HG03342 (cell line): ENCODE data around the gene BICC1.

Experiments used
- ATAC-seq: cut with Tn5 transposase; IDR thresholded peaks from one replicate; pipeline ENCODE4 v1.9.1; 2021; ENCODE audit warnings: mild to moderate bottlenecking, moderate library complexity; ENCODE audit not compliant: unreplicated experiment

BICC1 gene, protein sequence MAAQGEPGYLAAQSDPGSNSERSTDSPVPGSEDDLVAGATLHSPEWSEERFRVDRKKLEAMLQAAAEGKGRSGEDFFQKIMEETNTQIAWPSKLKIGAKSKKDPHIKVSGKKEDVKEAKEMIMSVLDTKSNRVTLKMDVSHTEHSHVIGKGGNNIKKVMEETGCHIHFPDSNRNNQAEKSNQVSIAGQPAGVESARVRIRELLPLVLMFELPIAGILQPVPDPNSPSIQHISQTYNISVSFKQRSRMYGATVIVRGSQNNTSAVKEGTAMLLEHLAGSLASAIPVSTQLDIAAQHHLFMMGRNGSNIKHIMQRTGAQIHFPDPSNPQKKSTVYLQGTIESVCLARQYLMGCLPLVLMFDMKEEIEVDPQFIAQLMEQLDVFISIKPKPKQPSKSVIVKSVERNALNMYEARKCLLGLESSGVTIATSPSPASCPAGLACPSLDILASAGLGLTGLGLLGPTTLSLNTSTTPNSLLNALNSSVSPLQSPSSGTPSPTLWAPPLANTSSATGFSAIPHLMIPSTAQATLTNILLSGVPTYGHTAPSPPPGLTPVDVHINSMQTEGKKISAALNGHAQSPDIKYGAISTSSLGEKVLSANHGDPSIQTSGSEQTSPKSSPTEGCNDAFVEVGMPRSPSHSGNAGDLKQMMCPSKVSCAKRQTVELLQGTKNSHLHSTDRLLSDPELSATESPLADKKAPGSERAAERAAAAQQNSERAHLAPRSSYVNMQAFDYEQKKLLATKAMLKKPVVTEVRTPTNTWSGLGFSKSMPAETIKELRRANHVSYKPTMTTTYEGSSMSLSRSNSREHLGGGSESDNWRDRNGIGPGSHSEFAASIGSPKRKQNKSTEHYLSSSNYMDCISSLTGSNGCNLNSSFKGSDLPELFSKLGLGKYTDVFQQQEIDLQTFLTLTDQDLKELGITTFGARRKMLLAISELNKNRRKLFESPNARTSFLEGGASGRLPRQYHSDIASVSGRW

DNA sequence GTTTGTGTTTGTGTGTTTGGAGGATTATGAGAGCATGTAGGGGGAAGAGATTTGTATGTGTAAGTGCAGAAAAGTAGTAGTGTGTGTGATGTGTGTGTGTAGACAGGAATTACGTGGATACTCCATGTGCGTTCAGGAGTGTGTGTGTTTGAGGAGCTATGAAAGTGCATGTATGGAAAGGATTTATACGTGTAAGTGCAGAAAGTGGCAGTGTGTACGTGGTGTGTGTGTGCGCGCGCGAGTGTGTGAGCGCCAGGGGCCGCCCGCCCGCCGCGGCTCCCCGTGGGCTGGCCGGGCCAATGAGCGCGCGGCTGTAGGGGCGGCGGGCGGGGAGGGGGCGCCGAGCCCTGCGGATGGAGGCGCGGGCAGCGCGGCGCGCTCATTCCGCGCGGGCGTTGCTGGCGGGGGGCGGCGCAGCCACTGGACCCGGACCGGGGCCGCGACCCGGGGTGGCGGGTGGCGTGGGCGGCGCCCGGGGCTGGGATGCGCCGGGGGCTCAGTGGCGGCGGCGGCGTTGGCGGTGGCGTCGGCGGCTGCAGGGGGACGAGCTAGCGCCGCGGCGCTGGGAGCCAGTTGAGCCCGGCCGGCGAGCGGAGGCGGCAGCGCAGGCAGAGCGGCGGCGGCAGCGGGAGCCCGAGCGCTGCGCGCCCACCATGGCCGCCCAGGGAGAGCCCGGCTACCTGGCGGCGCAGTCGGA, at the start of gene BICC1:
BICC1 (plus strand) TSS at position 382 of the 697 bp plus-strand sequence; CDS start at position 654, 272 bp downstream.
- ATAC-seq, result no peak

DNA sequence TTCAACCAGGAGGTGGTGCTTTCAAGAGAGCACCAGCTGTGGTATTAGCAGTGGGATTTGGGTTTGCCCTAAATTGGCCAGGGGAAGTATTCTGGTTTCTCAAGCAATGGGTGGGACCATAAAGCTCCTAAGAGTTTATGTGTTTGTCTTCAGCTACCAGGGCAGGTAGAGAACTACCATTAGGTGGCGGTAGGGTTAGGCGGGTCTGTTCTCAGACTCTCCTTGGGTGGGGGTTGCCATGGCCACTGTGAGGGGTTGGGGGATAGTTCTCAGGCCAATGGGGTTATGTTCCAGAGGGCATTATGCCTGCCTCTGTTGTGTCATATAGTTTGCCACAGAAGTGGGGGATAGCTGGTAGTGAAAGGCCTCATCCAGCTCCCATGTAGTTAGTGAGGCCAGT, 47.7 kb upstream of the BICC1 start:
- no peak for ATAC-seq

DNA sequence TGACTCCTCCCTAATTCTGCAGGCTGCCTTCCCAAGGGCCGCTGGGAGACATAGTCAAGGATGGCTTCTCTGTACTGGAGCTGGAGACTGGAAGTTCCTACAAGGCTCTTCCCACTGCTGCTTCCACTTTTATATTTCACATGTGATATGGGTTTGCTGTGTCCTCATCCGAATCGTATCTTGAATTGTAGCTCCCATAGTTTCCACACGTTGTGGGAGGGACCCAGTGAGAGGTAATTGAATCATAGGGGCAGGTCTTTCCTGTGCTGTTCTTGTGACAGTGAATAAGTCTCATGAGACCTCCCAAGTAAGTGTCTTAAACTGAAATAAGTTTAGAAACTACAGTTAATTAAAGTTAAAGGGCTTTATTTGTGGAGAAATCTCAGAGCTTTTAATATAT, 47.0 kb upstream of the BICC1 start:
- ATAC-seq, result no peak

DNA sequence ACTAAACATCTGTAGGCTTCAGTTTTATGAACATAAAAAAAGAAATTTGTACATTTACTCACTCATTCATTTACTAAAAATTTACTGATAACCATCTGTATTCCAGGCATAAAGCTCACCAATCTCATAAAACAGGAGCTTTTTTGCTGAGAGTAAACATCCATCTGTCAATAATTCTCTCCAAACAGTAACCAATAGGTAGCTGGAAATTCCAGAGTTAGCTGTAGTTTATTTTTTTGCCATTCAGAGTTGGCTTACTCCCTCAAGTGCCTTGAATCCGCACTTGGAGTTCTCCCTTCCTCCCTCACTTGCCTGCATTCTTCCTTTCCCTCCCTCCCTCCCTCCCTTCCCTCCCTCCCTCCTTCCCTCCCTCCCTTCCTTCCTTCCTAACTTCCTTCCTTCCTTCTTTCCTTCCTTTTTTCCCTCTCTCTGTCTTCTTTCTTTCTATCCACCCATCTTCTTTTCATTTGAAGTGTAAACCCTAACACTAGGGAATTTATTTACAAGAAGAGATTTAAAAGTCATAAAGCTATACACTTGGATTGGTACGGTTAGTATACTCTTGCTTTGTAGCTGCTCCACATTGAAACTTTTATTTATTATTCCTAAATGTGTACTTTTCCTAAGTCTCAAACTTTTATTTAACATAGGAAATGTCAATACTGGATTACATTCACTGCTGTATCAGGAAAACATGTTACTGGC, 44.6 kb upstream of the BICC1 start:
- ATAC-seq, result no peak

DNA sequence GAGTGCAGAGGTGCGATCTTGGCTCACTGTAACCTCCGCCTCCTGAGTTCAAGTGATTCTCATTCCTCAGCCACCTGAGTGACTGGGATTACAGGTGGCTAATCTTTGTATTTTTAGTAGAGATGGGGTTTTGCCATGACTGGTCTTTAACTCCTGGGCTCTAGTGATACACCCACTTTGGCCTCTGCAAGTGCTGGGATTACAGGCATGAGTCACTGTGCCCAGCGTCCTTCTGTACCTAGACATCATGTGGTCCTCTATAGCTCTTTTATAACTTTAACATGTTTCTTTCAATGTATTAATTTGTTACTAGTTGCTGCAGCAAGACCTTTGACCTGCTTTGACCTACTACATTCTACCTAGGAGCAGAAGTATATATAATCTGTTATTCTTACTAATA, 38.7 kb upstream of the BICC1 start:
- no peak for ATAC-seq

DNA sequence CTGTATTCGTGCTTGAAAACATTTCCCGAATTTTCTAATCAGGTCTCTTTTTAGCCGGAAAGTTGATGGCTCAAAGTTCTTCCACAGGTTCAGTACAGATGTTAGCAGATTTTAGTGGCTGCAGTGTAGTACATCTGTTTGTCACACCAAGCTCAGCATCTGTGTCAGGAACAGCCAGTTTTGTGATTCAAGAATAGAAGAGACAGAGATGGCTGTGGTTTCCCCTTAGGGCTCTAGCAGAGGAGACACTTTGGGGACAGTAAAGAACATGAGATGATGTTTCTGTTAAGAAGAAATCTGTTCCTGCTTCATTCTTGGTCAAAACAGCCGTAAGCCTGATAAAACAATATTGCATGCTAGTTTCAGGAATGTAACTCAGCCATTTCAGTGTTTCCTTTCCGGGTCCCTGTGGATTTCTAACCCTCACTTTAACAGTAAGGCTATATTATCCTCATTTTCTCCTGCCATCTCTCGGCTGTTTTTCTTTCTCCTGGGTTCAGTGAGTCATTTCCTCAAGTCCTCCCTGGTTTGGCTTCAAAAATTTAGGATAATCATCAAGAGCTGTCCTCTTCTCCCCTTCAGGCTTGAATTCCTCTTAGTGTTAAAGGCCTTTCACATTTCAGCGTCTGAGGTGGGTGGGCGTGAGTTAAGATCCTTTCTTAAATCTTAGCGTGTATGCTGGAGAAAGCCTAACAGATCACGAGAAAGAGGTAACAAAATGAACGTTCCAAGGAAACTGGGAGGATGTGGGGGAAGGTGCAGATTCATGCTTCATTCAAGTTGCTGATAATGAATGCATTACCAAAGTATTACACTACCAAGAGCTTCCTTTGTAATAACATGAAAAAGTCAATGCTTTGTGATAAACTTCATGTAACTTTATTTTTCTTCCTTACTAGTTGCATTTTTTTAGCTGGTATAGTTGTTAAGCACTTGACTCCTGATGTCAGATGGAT, 37.1 kb upstream of the BICC1 start:
- no peak for ATAC-seq

DNA sequence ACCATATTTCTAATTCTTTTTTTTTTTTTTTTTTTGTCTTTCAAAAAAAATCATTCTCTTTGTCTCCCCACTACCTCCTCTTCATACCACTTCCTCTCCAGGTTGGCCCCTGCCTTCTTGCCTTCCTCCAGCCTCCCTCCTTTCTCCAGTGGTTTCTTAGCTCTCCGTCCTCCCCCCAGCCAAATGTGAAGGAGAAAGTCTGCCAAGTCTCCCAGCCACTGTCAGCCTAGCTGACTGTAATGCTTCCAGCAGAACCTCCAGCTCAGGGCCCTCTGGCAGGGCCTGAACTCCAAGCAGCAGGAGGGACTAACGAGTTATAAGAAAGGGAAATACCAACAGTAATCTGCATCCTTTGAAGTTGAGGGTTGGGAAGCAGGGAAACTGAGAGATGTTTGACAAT, 35.5 kb upstream of the BICC1 start:
- no peak for ATAC-seq

DNA sequence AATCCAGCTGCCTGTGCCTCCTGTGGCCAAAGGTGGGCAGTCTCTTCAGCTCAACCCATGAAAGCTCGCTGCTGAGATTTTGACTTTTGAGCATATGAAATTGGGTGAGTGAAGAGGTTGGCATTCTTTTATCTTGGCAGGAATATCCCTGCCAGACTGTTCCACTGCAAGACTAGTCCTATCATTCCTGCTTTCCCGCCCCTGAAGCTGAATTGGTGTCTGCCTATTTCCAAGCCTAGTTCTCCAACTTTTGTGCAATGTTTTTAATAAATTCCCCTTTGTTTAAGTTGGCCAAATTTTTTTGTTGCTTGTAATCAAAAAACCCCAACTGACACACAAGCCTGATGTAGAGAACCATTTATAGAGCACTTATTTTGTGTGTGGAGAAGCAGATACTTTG, 34.8 kb upstream of the BICC1 start:
- no peak for ATAC-seq

DNA sequence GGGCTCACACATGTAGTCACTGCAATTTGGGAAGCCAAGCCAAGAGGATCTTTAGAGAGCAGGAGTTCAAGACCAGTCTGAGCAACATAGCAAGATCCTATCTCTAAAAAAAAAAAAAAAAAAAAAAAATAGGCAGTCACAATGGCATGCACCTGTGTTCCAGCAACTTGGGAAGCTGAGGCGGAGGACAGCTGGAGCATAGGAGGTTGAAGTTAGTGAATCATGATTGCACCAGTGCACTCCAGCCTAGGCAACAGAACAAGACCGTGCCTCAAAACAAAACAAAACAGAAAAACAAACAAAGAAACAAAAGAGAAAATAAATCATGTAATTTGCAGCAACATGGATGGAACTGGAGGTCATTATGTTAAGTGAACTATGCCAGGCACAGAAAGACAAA, 33.6 kb upstream of the BICC1 start:
- ATAC-seq, result no peak

DNA sequence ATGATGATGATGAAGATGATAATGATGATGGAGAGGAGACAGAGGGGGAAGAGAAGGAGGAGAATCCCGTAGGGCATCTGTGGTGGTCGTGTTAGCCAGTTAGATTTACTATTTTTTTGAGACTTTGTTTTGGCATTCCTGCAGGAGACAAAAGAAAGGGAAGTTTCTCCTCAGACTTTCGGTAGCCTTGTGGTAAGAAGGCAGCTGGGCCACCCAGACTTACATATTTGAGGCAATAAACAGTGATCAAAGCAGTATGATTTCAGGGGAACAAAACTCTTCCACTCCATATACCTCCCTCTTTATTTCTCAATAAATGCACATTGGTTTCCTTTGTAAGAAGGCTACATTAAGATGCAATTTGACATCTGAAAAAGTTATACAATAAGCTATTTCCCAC, 32.4 kb upstream of the BICC1 start:
- ATAC-seq, result no peak

DNA sequence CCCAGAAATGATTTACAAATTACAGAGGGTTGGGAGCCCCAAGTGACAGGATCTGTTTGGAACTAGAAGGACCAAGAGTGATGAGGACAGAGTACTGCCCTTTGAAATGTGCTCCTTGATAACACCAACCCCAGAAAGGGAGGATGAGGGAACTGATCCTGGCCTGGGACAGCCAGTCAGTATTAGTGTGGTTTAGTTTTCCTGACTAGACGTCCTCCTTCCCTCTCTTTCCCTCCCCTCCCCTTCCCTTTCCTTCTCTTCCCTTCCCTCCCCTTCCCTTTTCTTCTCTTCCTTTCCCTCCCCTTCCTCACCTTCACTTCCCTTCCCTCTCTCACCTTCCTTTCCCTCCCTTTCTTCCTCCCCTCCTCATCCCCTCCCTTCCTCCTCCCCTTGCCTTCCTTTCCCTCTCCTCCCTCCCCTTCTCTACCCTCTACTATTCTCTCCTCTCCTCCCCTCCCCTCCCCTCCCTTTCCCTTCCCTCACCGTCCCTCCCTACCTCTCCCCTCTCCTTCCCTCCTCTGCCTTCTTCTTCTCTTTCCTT, 31.0 kb upstream of the BICC1 start:
- ATAC-seq, result no peak

DNA sequence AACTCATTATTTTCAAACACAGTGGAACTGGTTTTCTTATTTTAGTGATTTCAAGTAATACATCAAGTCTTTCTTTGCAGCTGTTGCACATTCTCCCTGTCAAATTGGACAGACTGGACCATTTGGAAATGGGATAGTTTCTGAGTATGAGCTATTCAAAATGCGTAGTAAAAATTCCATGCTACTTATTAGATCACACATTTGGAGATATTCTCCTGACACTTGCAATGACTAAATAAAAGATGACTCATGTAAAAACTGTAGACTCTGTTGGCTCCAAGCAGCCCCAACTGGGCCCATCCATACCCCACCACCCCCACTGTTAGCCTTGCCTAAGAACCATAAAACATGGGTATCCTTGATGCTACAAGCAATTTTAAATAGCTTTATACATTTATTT, 25.9 kb upstream of the BICC1 start:
- ATAC-seq, result no peak

DNA sequence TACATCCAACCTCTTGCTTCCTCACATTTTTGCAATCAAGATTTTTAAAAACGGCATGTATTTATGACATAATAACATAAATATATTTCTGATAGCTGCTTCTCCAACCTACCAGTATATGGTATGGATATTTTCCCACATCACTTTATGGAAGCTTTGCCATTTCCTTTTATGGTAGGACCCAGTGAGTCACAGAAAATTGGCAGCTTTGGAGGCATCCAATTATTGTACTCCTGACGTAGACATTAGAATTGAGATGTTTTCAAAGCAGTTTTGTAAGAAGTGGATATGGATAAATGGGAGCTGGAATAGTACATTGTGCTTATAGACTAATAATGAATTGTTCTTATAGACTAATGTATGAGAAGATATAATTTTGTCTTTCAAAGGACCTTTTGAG, 23.8 kb upstream of the BICC1 start:
- ATAC-seq, result no peak

DNA sequence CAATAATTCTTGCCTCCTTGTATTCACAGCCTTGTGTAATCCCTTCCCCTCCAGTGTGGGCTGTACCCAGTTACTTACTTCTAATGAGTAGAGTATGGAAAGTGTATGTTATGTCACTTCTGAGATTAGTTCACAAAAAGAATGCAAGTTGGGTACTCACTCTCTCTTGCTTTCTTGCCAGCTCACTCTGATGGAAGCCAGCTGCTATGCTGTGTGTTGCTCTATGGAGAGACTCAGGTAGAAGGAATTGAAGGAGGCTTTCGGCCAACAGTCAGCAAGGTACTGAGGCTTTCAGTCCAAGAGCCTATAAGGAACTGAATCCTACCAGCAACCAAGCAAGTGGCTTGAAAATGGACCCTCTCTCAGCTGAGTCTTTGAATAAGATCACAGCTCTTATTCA, 9.7 kb upstream of the BICC1 start:
- ATAC-seq, result no peak

DNA sequence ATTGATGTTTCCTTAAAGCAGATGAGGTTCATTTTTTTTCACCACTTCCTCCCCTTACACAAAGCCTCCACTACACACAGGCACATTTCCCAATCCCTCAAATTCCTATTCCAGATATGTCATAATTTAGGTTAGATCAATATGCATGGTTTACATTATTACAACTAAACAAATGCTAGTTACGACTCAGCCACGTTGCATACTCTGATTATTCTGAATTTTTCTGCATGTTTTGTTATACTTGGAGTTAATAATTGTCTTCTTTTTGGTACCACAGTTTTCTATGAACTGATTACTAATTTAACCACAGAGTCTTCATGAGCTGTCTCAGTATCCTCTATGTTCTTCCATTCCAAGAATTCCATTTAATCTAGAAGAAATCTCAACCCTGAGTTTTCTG, 4.4 kb upstream of the BICC1 start:
- ATAC-seq, result no peak

DNA sequence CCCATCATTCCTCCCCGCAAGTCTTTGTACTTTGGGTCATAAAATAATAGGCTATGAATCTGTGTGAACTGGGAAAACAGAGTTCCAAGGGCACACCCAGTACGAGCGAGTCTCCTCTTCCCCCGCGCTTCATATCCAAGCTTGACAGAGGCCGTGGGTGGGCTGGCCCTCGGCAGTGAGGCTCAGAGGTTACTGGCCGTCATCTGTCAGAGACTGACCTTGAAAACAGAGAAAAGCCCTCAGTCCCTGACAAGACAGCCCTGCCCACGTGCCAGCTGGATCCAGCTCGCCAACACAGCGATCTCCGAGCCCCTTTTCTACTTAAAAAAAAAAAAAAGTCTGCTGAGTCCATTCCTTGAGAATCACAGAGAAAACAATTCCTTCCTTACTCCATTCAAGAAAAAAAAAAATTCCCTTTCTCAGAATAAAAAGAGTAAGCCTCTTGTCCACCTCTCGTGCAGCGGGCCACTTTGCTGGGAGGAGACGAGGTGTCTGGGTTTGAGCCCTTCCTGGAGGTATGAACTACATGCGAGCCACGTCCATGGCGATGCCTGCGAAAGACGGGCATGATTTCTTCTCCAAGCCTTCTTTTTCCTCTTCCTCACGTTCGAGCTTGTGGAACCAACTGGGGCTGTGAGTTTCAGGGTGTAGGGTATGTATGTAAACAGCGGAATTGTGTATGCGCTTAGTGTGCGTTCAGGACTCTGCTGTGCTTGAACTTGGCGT, 744 bp upstream of the BICC1 start:
- ATAC-seq, result no peak

DNA sequence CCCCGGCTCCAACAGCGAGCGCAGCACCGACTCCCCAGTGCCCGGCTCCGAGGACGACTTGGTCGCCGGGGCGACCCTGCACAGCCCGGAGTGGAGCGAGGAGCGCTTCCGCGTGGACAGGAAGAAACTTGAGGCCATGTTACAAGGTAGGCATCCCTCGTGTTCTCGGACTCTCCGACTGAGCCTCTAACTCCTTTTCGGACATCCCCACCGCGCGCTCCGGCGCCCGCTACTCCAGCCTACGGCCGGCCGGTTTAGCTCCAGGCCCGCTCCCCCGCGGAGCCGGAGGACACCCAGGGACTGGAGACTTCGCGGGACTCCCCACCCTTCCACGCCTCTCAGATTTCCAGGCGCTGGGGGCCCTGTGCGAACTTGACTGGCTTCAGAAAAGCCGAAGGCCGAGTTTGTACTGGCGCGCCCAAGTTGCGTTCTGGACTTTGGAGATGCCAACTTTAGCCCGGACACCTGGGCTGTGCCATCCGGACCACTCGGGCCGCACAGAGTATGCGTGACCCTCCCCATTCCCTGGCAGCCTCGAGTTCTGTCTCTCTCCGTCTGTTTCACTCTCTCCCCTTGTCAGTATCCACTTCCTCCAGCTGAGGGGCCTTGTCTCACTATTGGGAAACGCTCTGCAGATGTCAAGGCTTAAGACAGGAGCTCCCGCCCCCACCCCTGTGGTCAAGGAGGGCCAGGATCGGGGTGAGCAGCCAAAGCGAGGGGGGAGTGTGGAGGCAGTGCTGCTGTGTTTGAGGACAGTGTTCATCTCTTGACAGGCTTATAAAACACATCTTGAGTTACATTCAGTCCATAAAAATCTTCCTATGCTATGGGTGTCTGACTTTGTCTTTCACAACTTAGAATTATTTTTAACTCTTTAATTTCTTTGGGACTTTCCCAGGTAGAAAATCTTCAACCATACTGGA, 777 bp downstream of the BICC1 start:
- no peak for ATAC-seq
